Ovary (tissue), 3 donors: Measurements from ENCODE around the gene LYPLA2.

Experiments used
- CTCF ChIP-seq, 3 donors: fragments of 450-650 bp in 2 of 3; fragments of 200-600 bp in 1 of 3; IDR thresholded peaks; one replicate each; pipeline versions ENCODE4 v1.5.1 to v1.8.0; 2016 to 2022; ENCODE audit warnings: antibody characterized with exemption in 3 of 3, mild to moderate bottlenecking in 1 of 3
- POLR2A ChIP-seq: fragments of 450-650 bp; IDR thresholded peaks from one replicate; pipeline ENCODE4 v1.6.1; 2017; ENCODE audit warnings: antibody characterized with exemption, mild to moderate bottlenecking, moderate library complexity
- donor health status: DM: no; HTN: no; CAD: no.

- no peak for TF ChIP-seq CTCF (IDR thresholded peaks at IDR 0.05)
- no peak for TF ChIP-seq POLR2A
These were observed 6.1 kb upstream of the LYPLA2 start for GRCh38 chr1:23784846-23785245.
